HCT116 (cell line): ENCODE results near the gene CCDC30. TPM values are rescaled to one million over a fixed set of nuclear protein-coding genes. Genes with fewer than 3 reads are reported as not detected.

Experiments used
- ATAC-seq: fragments of 200-7000 bp; cut with Tn5 transposase; 2 replicates; pipeline ENCODE4 v1.9.1; 2020; ENCODE audit warnings: mild to moderate bottlenecking, moderate library complexity
- BruUV-seq: library from RNA; stranded (reverse); fragments of 400-500 nt; replicated peaks from 2 replicates; lab custom pipeline; 2021; lab: Mats Ljungman, UMichigan
- CTCF ChIA-PET: fragments of 300-600 bp; sonication (Branson Sonifier 250); formaldehyde crosslinking; loops from one replicate; lab custom pipeline; 2021; ENCODE audit warnings: antibody characterized with exemption; lab: Charles Lee
- POLR2A ChIA-PET: fragments of 300-600, 350-600 bp; sonication (Branson Sonifier 250); formaldehyde crosslinking; loops from one replicate; lab custom pipeline; 2021; ENCODE audit warnings: antibody characterized with exemption; lab: Charles Lee
- RAD21 ChIA-PET, 2 experiments: fragments of 300-600 bp; sonication (Branson Sonifier 250); formaldehyde crosslinking; loops; one replicate each; lab custom pipeline; 2023; ENCODE audit warnings: low total read pairs in 2 of 2; ENCODE audit not compliant: uncharacterized antibody in 2 of 2, unreplicated experiment in 2 of 2, low non-redundant PET in 1 of 2; lab: Charles Lee
- DNase-seq: peaks from one replicate; pipeline ENCODE4 v3.0.0-alpha.2; 2010; ENCODE audit warnings: low read depth, low spot score
- H2AFZ ChIP-seq: fragments of 200-600 bp; shearing (Covaris generic), sonication (generic); 2 replicates; pipeline ENCODE4 v1.6.1; 2017; ENCODE audit warnings: low read depth, mixed run types, mixed read lengths, antibody characterized with exemption, low read length; ENCODE audit not compliant: poor library complexity, severe bottlenecking
- H3K27ac ChIP-seq: 2 replicates; pipeline ENCODE4 v1.5.1; 2012; ENCODE audit warnings: low read depth, low read length
- H3K27me3 ChIP-seq: fragments of 200-600 bp; sonication (generic); 2 replicates; pipeline ENCODE4 v1.6.1; 2016; ENCODE audit warnings: mixed run types, low read length, mixed read lengths; ENCODE audit not compliant: insufficient read depth
- H3K36me3 ChIP-seq, 2 experiments: fragments of 200-500 bp in 1 of 2; fragments of 200-600 bp in 1 of 2; sonication (Bioruptor generic) in 1 of 2; sonication (generic) in 1 of 2; 2 replicates each; pipeline versions ENCODE4 v1.5.1 to v1.6.1; 2014 to 2016; ENCODE audit warnings: low read length in 2 of 2, inconsistent platforms in 1 of 2, mixed read lengths in 1 of 2, mixed run types in 1 of 2; ENCODE audit not compliant: insufficient read depth in 2 of 2, control insufficient read depth in 1 of 2
- H3K4me1 ChIP-seq, 2 experiments: fragments of 200-600 bp in 1 of 2; sonication (generic) in 1 of 2; 2 replicates each; pipeline versions ENCODE4 v1.5.1 to v1.6.1; 2012 to 2017; ENCODE audit warnings: low read length in 2 of 2, inconsistent platforms in 1 of 2, mild to moderate bottlenecking in 1 of 2, mixed read lengths in 1 of 2, mixed run types in 1 of 2, moderate library complexity in 1 of 2; ENCODE audit not compliant: insufficient read depth in 2 of 2, control insufficient read depth in 1 of 2
- H3K4me2 ChIP-seq: fragments of 200-600 bp; sonication (generic); 2 replicates; pipeline ENCODE4 v1.6.1; 2017; ENCODE audit warnings: mixed run types, low read length, mixed read lengths
- H3K4me3 ChIP-seq, 2 experiments: fragments of 200-600 bp in 1 of 2; sonication (generic) in 1 of 2; replicated peaks in 1 of 2; 2 replicates each; pipeline ENCODE4 v1.5.1; 2011 to 2016; ENCODE audit warnings: low read length in 2 of 2, control low read depth in 1 of 2, low read depth in 1 of 2, mild to moderate bottlenecking in 1 of 2, mixed read lengths in 1 of 2, mixed run types in 1 of 2
- H3K79me2 ChIP-seq: fragments of 200-600 bp; sonication (generic); 2 replicates; pipeline ENCODE4 v1.6.1; 2017; ENCODE audit warnings: mild to moderate bottlenecking, mixed run types, low read length, moderate library complexity, mixed read lengths; ENCODE audit not compliant: insufficient read depth
- H3K9ac ChIP-seq: fragments of 200-600 bp; sonication (generic); 2 replicates; pipeline ENCODE4 v1.6.1; 2016; ENCODE audit warnings: low read length, mixed read lengths
- H3K9me2 ChIP-seq: fragments of 200-600 bp; sonication (generic), shearing (Covaris generic); 2 replicates; pipeline ENCODE4 v1.6.1; 2017; ENCODE audit warnings: mixed run types, mild to moderate bottlenecking, moderate library complexity; ENCODE audit not compliant: insufficient read depth
- H3K9me3 ChIP-seq, 2 experiments: fragments of 200-500 bp in 1 of 2; fragments of 200-600 bp in 1 of 2; sonication (Bioruptor generic) in 1 of 2; sonication (generic) in 1 of 2; 2 replicates each; pipeline ENCODE4 v1.6.1; 2014 to 2017; ENCODE audit warnings: low read length in 2 of 2, mixed read lengths in 2 of 2, inconsistent platforms in 1 of 2, low read depth in 1 of 2, mild to moderate bottlenecking in 1 of 2, mixed run types in 1 of 2, moderate library complexity in 1 of 2; ENCODE audit not compliant: control insufficient read depth in 1 of 2, insufficient read depth in 1 of 2
- H4K20me1 ChIP-seq: fragments of 200-600 bp; sonication (generic), shearing (Covaris generic); 2 replicates; pipeline ENCODE4 v1.6.1; 2017; ENCODE audit warnings: mixed run types, mild to moderate bottlenecking, moderate library complexity; ENCODE audit not compliant: insufficient read depth
- ATF3 ChIP-seq: IDR thresholded peaks from 2 replicates; pipeline ENCODE4 v1.6.1; 2012
- CBX3 ChIP-seq: IDR thresholded peaks from 2 replicates; pipeline ENCODE4 v1.6.1; 2012; ENCODE audit warnings: low read depth
- EGR1 ChIP-seq: IDR thresholded peaks from 2 replicates; pipeline ENCODE4 v1.6.1; 2012; ENCODE audit warnings: low read depth
- ELF1 ChIP-seq: IDR thresholded peaks from 2 replicates; pipeline ENCODE4 v1.6.1; 2012; ENCODE audit warnings: low read depth, borderline replicate concordance
- EZH2 ChIP-seq: fragments of 200-600 bp; sonication (generic); IDR thresholded peaks from 2 replicates; pipeline ENCODE4 v1.6.1; 2017; ENCODE audit warnings: antibody characterized with exemption, mixed run types
- EZH2phosphoT487 ChIP-seq: fragments of 200-600 bp; IDR thresholded peaks from 2 replicates; pipeline ENCODE4 v1.6.1; 2018; ENCODE audit warnings: antibody characterized with exemption, borderline replicate concordance
- FOSL1 ChIP-seq: IDR thresholded peaks from 2 replicates; pipeline ENCODE4 v1.6.1; 2012; ENCODE audit warnings: low read depth
- JUND ChIP-seq: IDR thresholded peaks from 2 replicates; pipeline ENCODE4 v1.6.1; 2012
- MAX ChIP-seq: IDR thresholded peaks from 2 replicates; pipeline ENCODE4 v1.6.1; 2012
- POLR2A ChIP-seq: IDR thresholded peaks from 2 replicates; pipeline ENCODE4 v1.7.0; 2011; ENCODE audit warnings: borderline replicate concordance; ENCODE audit not compliant: insufficient read depth, insufficient read length; ENCODE audit errors: extremely low read depth
- POLR2AphosphoS5 ChIP-seq: IDR thresholded peaks from 2 replicates; pipeline ENCODE4 v1.6.1; 2011; ENCODE audit warnings: mild to moderate bottlenecking, low read depth, low read length, moderate library complexity
- RAD21 ChIP-seq: IDR thresholded peaks from 2 replicates; pipeline ENCODE4 v1.6.1; 2012; ENCODE audit warnings: low read depth, mild to moderate bottlenecking
- REST ChIP-seq: IDR thresholded peaks from 2 replicates; pipeline ENCODE4 v1.6.1; 2012; ENCODE audit warnings: low read depth
- SIN3A ChIP-seq: IDR thresholded peaks from 2 replicates; pipeline ENCODE4 v1.6.1; 2012; ENCODE audit warnings: low read depth
- SP1 ChIP-seq: IDR thresholded peaks from 2 replicates; pipeline ENCODE4 v1.6.1; 2012; ENCODE audit warnings: low read depth
- SRF ChIP-seq: IDR thresholded peaks from 2 replicates; pipeline ENCODE4 v1.6.1; 2012; ENCODE audit warnings: low read depth
- YY1 ChIP-seq: IDR thresholded peaks from 2 replicates; pipeline ENCODE4 v1.6.1; 2011; ENCODE audit warnings: low read length, low read depth, moderate library complexity, mild to moderate bottlenecking; ENCODE audit not compliant: insufficient replicate concordance; ENCODE audit errors: extremely low read depth
- ZNF274 ChIP-seq: fragments of 200-500 bp; sonication (Bioruptor generic); IDR thresholded peaks from 2 replicates; pipeline ENCODE4 v1.6.1; 2014; ENCODE audit warnings: mild to moderate bottlenecking, low read depth, low read length, inconsistent platforms
- intact Hi-C: fragments of 100-400 bp; cut with micrococcal nuclease; formaldehyde crosslinking; loops from 2 replicates; pipeline ENCODE4 v1.10.0; 2022
- total RNA-seq: library from RNA; stranded (reverse); gene quantifications from one replicate; pipeline ENCODE4 v1.2.1, GENCODE V29; 2021; ENCODE audit not compliant: unreplicated experiment

Gene CCDC30
- total RNA-seq, 1 experiment from 2014 or later, result 2.0 TPM

- Histone ChIP-seq H3K9me3 (no peaks in the 10 kb centered on the region), H3K4me3 (no peak overlapping the region), H3K4me2 (no peak overlapping the region), H3K9me2 (no peaks in the 10 kb centered on the region), H2AFZ (no peak overlapping the region), H3K79me2 (peaks cover 91% of the 10 kb centered on the region), H3K27ac (no peak overlapping the region), H3K4me1 (peaks cover 13 to 32% of the 10 kb centered on the region in 2 experiments), H4K20me1 (peaks cover 78% of the 10 kb centered on the region; the same call in 1 of the 2 replicates), H3K36me3 (peaks cover 18 to 52% of the 10 kb centered on the region in 2 experiments; a peak in 2 of 4 replicates), H3K27me3 (no peaks in the 10 kb centered on the region), H3K9ac (no peak overlapping the region)
- ChIA-PET CTCF (no interaction called here), POLR2A (no interaction called here), RAD21 (no interaction called here)
- DNase-seq, result no peak
- BruUV-seq, result no TSS peak
- TF ChIP-seq SIN3A (no peak), RAD21 (no peak), SP1 (no peak), SRF (no peak), EZH2 (no peak), FOSL1 (no peak), EZH2phosphoT487 (no peak), EGR1 (no peak), ELF1 (no peak), REST (no peak), YY1 (no peak), MAX (no peak), CBX3 (no peak), ATF3 (no peak), POLR2A (no peak), JUND (no peak), ZNF274 (no peak), POLR2AphosphoS5 (no peak)
- no peak for ATAC-seq
- intact Hi-C loops, result no loop called here
Measured at GRCh38 chr1:42686418-42686817, 223.3 kb downstream of the CCDC30 start.
